Smooth muscle cell (in vitro differentiated cells): ENCODE data around the gene ZNF467. TPM values are rescaled to one million over a fixed set of nuclear protein-coding genes. Genes with fewer than 3 reads are reported as not detected.

Source experiments
- DNase-seq: peaks from one replicate; lab custom pipeline; 2025; ENCODE audit not compliant: unreplicated experiment; lab: John Stamatoyannopoulos, UW
- H2AFZ ChIP-seq: fragments of 200-600 bp; sonication (generic); 2 replicates; pipeline ENCODE4 v1.6.0; 2016; ENCODE audit warnings: antibody characterized with exemption, low read depth, mild to moderate bottlenecking
- H3F3A ChIP-seq: fragments of 200-600 bp; sonication (generic); 2 replicates; pipeline ENCODE4 v1.6.0; 2017; ENCODE audit warnings: antibody characterized with exemption, low read depth
- H3K27ac ChIP-seq: fragments of 200-600 bp; sonication (generic); 2 replicates; pipeline ENCODE4 v1.5.1; 2016; ENCODE audit warnings: low read depth, mild to moderate bottlenecking
- H3K27me3 ChIP-seq: fragments of 200-600 bp; sonication (generic); 2 replicates; pipeline ENCODE4 v1.6.1; 2016; ENCODE audit warnings: low read depth, mild to moderate bottlenecking
- H3K36me3 ChIP-seq: fragments of 200-600 bp; sonication (generic); 2 replicates; pipeline ENCODE4 v1.5.1; 2016; ENCODE audit warnings: low read depth
- H3K4me1 ChIP-seq: fragments of 200-600 bp; sonication (generic); 2 replicates; pipeline ENCODE4 v1.5.1; 2016; ENCODE audit warnings: low read depth
- H3K4me2 ChIP-seq: fragments of 200-600 bp; sonication (generic); 2 replicates; pipeline ENCODE4 v1.6.0; 2016; ENCODE audit warnings: mild to moderate bottlenecking
- H3K4me3 ChIP-seq: fragments of 200-600 bp; sonication (generic); 2 replicates; pipeline ENCODE4 v1.5.1; 2016; ENCODE audit warnings: mild to moderate bottlenecking
- H3K79me2 ChIP-seq: fragments of 200-600 bp; sonication (generic); 2 replicates; pipeline ENCODE4 v1.6.0; 2016; ENCODE audit warnings: low read depth, mild to moderate bottlenecking
- H3K9ac ChIP-seq: fragments of 200-600 bp; sonication (generic); 2 replicates; pipeline ENCODE4 v1.6.0; 2016; ENCODE audit warnings: low read depth
- H3K9me3 ChIP-seq: fragments of 200-600 bp; sonication (generic); replicated peaks from 2 replicates; pipeline ENCODE4 v1.5.1; 2016; ENCODE audit warnings: low read depth
- H4K20me1 ChIP-seq: fragments of 200-600 bp; sonication (generic); 2 replicates; pipeline ENCODE4 v1.6.0; 2016; ENCODE audit warnings: low read depth
- WGBS: methylation state at CpG from one replicate; pipeline ENCODE4 v1.1.7; 2016; ENCODE audit warnings: low lambda C conversion rate; 5-methylcytosine and 5-hydroxymethylcytosine counted together
- polyA plus RNA-seq: library from polyadenylated mRNA; unstranded; fragments of >200 nt; fragmentation: Nextera tagmentation; extraction: Ambion mirVana; gene quantifications from 2 replicates; pipeline ENCODE4 v1.2.1, GENCODE V29; 2016
- total RNA-seq: library from RNA; depleted of rRNA; stranded (reverse); fragments of >200 nt; gene quantifications from 2 replicates; pipeline ENCODE4 v1.2.3, GENCODE V29; 2014
- TF ChIP-seq, protein P1 (sequence below): fragments of 200-600 bp; sonication (generic); IDR thresholded peaks from 2 replicates; pipeline ENCODE4 v1.5.1; 2017; ENCODE audit warnings: borderline replicate concordance, mild to moderate bottlenecking, antibody characterized with exemption; ENCODE audit not compliant: insufficient read depth, poor library complexity, severe bottlenecking

Gene ZNF467
- total and polyA plus RNA-seq, 2 experiments from 2014 or later = 2.0 to 8.2 TPM

DNA sequence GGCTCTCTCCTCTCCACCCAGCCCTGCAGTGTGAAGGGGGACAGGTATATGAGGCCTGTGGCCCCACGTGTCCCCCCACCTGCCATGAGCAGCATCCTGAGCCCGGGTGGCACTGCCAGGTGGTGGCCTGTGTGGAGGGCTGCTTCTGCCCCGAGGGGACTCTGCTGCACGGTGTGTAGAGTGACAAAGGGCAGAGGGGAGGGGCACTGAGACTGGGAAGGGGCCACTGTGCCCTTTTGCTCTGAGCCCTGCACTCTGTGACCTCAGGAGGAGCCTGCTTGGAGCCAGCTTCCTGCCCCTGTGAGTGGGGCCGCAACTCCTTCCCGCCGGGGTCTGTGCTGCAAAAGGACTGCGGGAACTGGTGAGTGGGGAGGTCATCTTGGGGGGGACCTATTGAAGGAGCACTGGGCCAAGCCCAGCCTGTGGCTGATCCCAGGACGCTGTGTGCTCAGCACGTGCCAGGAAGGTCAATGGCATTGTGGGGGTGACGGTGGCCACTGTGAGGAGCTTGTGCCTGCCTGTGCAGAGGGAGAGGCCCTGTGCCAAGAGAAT lies 15.0 kb upstream of the ZNF467 start:
- WGBS = 85% methylated on average over 11 of the region's 11 CpGs
- H3K4me2 ChIP-seq = no peak overlapping the region
- H3K79me2 ChIP-seq = no peaks in the 10 kb centered on the region
- DNase-seq = no peak
- peaks cover 45% of the 10 kb centered on the region for H3K27me3 ChIP-seq
- H3K4me3 ChIP-seq = no peak overlapping the region
- TF ChIP-seq, protein P1, sequence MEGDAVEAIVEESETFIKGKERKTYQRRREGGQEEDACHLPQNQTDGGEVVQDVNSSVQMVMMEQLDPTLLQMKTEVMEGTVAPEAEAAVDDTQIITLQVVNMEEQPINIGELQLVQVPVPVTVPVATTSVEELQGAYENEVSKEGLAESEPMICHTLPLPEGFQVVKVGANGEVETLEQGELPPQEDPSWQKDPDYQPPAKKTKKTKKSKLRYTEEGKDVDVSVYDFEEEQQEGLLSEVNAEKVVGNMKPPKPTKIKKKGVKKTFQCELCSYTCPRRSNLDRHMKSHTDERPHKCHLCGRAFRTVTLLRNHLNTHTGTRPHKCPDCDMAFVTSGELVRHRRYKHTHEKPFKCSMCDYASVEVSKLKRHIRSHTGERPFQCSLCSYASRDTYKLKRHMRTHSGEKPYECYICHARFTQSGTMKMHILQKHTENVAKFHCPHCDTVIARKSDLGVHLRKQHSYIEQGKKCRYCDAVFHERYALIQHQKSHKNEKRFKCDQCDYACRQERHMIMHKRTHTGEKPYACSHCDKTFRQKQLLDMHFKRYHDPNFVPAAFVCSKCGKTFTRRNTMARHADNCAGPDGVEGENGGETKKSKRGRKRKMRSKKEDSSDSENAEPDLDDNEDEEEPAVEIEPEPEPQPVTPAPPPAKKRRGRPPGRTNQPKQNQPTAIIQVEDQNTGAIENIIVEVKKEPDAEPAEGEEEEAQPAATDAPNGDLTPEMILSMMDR = no peak
- H2AFZ ChIP-seq = no peak overlapping the region
- no peaks in the 10 kb centered on the region for H3K4me1 ChIP-seq
- no peaks in the 10 kb centered on the region for H3K9me3 ChIP-seq
- H3K36me3 ChIP-seq = no peaks in the 10 kb centered on the region
- H3F3A ChIP-seq = no peaks in the 10 kb centered on the region
- no peak overlapping the region for H3K9ac ChIP-seq
- H4K20me1 ChIP-seq = no peaks in the 10 kb centered on the region
- no peak overlapping the region for H3K27ac ChIP-seq

- H3K36me3 ChIP-seq = no peaks in the 10 kb centered on the region
- TF ChIP-seq, protein P1 = no peak
- no peaks in the 10 kb centered on the region for H3F3A ChIP-seq
- no peak for DNase-seq
- no peak overlapping the region for H2AFZ ChIP-seq
- no peak overlapping the region for H3K9ac ChIP-seq
- peaks cover 45% of the 10 kb centered on the region for H3K27me3 ChIP-seq
- no peak overlapping the region for H3K4me2 ChIP-seq
- 73% methylated on average over 35 of the region's 35 CpGs for WGBS
- no peak overlapping the region for H3K4me3 ChIP-seq
- H3K79me2 ChIP-seq = no peaks in the 10 kb centered on the region
- H3K27ac ChIP-seq = no peak overlapping the region
- no peaks in the 10 kb centered on the region for H4K20me1 ChIP-seq
- no peaks in the 10 kb centered on the region for H3K9me3 ChIP-seq
- no peaks in the 10 kb centered on the region for H3K4me1 ChIP-seq
Measured at GRCh38 chr7:149787428-149788299, 14.3 kb upstream of the ZNF467 start.

GRCh38 chr7:149785983-149786382 lies 12.6 kb upstream of the ZNF467 start:
- no peak for DNase-seq
- no peaks in the 10 kb centered on the region for H3F3A ChIP-seq
- H3K9me3 ChIP-seq = no peaks in the 10 kb centered on the region
- H4K20me1 ChIP-seq = no peaks in the 10 kb centered on the region
- H3K27me3 ChIP-seq = peaks cover 43% of the 10 kb centered on the region
- no peak overlapping the region for H3K27ac ChIP-seq
- H2AFZ ChIP-seq = no peak overlapping the region
- 89% methylated on average over 9 of the region's 9 CpGs for WGBS
- H3K4me1 ChIP-seq = no peaks in the 10 kb centered on the region
- H3K4me2 ChIP-seq = no peak overlapping the region
- H3K36me3 ChIP-seq = no peaks in the 10 kb centered on the region
- H3K79me2 ChIP-seq = no peaks in the 10 kb centered on the region
- TF ChIP-seq, protein P1 = no peak
- H3K4me3 ChIP-seq = no peak overlapping the region
- no peak overlapping the region for H3K9ac ChIP-seq

- WGBS = 95% methylated on average over 15 of the region's 15 CpGs
- Histone ChIP-seq H3K4me2 (no peak overlapping the region), H2AFZ (no peak overlapping the region), H3K36me3 (no peaks in the 10 kb centered on the region), H4K20me1 (no peaks in the 10 kb centered on the region), H3F3A (no peaks in the 10 kb centered on the region), H3K9me3 (no peaks in the 10 kb centered on the region), H3K4me1 (no peaks in the 10 kb centered on the region), H3K27ac (no peak overlapping the region), H3K79me2 (no peaks in the 10 kb centered on the region), H3K4me3 (no peak overlapping the region), H3K9ac (no peak overlapping the region), H3K27me3 (peaks cover 37% of the 10 kb centered on the region)
- DNase-seq = no peak
- TF ChIP-seq, protein P1 = no peak
Measured at GRCh38 chr7:149785402-149785801, 12.0 kb upstream of the ZNF467 start.
